Type B pancreatic cell (in vitro differentiated cells): Measurements from ENCODE around the gene MAPRE2. TPM values are rescaled to one million over a fixed set of nuclear protein-coding genes. Genes with fewer than 3 reads are reported as not detected.

Experiments used
- DNase-seq: peaks from one replicate; pipeline ENCODE4 v3.0.0; 2021; ENCODE audit warnings: mixed read lengths; ENCODE audit not compliant: unreplicated experiment; ENCODE audit errors: extremely low spot score
- H3K27ac Mint-ChIP-seq: 2 replicates; pipeline ENCODE4 v1.8.0; 2021; ENCODE audit warnings: mild to moderate bottlenecking, mixed read lengths
- H3K27me3 Mint-ChIP-seq: 2 replicates; pipeline ENCODE4 v1.8.0; 2021; ENCODE audit warnings: mixed read lengths
- H3K36me3 Mint-ChIP-seq: 2 replicates; pipeline ENCODE4 v1.8.0; 2021; ENCODE audit warnings: mixed read lengths
- H3K4me1 Mint-ChIP-seq: one replicate; pipeline ENCODE4 v1.8.0; 2021; ENCODE audit warnings: mixed read lengths; ENCODE audit not compliant: unreplicated experiment
- H3K4me3 Mint-ChIP-seq: 2 replicates; pipeline ENCODE4 v1.8.0; 2021; ENCODE audit warnings: mild to moderate bottlenecking, mixed read lengths
- H3K9me3 Mint-ChIP-seq: 2 replicates; pipeline ENCODE4 v1.8.0; 2021; ENCODE audit warnings: mixed read lengths
- total RNA-seq: library from RNA; stranded (reverse); gene quantifications from 2 replicates; pipeline ENCODE4 v1.2.1, GENCODE V29; 2021; ENCODE audit warnings: low replicate concordance
- TF ChIP-seq, protein P1 (sequence below): fragments of 200-600 bp; sonication (generic); conservative IDR thresholded peaks from 2 replicates; pipeline ENCODE4 v1.5.0; 2021; ENCODE audit warnings: antibody characterized with exemption, mild to moderate bottlenecking

The MAPRE2 gene
- total RNA-seq, 1 donor from 2014 or later = 28.0 TPM

GRCh38 chr18:35026407-35027061, 14.7 kb upstream of the MAPRE2 start:
- TF ChIP-seq, protein P1, sequence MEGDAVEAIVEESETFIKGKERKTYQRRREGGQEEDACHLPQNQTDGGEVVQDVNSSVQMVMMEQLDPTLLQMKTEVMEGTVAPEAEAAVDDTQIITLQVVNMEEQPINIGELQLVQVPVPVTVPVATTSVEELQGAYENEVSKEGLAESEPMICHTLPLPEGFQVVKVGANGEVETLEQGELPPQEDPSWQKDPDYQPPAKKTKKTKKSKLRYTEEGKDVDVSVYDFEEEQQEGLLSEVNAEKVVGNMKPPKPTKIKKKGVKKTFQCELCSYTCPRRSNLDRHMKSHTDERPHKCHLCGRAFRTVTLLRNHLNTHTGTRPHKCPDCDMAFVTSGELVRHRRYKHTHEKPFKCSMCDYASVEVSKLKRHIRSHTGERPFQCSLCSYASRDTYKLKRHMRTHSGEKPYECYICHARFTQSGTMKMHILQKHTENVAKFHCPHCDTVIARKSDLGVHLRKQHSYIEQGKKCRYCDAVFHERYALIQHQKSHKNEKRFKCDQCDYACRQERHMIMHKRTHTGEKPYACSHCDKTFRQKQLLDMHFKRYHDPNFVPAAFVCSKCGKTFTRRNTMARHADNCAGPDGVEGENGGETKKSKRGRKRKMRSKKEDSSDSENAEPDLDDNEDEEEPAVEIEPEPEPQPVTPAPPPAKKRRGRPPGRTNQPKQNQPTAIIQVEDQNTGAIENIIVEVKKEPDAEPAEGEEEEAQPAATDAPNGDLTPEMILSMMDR = no peak
- Mint-ChIP-seq H3K4me1 (no peaks in the 10 kb centered on the region), H3K36me3 (no peaks in the 10 kb centered on the region), H3K4me3 (no peak overlapping the region), H3K27ac (no peak overlapping the region), H3K9me3 (no peaks in the 10 kb centered on the region), H3K27me3 (no peaks in the 10 kb centered on the region)
- no peak for DNase-seq

GRCh38 chr18:35027206-35027605, 14.0 kb upstream of the MAPRE2 start:
- no peaks in the 10 kb centered on the region for H3K4me1 Mint-ChIP-seq
- TF ChIP-seq, protein P1 = no peak
- no peaks in the 10 kb centered on the region for H3K27me3 Mint-ChIP-seq
- no peaks in the 10 kb centered on the region for H3K9me3 Mint-ChIP-seq
- no peak overlapping the region for H3K27ac Mint-ChIP-seq
- H3K4me3 Mint-ChIP-seq = no peak overlapping the region
- no peaks in the 10 kb centered on the region for H3K36me3 Mint-ChIP-seq
- DNase-seq = no peak

DNA sequence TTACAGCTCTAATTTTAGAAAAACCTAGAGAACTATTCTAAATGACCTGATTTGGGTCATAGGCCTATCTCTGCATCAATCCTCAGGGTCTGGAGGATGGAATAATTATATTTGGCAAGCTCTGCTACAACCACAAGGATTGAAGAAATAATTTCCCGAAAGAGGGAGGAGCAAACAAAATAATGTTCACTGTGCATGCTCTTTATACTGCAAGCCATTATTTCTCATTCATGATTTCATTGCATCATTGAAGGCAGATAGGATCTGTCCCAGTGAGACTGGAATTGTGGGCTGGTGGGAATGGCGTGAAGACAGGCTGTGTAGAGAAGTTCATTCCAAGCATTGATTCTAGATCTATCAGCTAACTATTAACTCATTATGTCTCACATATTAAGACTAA, 12.7 kb upstream of the MAPRE2 start:
- H3K4me1 Mint-ChIP-seq = no peaks in the 10 kb centered on the region
- TF ChIP-seq, protein P1 = no peak
- no peak overlapping the region for H3K4me3 Mint-ChIP-seq
- no peak for DNase-seq
- H3K27me3 Mint-ChIP-seq = no peaks in the 10 kb centered on the region
- H3K27ac Mint-ChIP-seq = no peak overlapping the region
- H3K9me3 Mint-ChIP-seq = no peaks in the 10 kb centered on the region
- no peaks in the 10 kb centered on the region for H3K36me3 Mint-ChIP-seq

DNA sequence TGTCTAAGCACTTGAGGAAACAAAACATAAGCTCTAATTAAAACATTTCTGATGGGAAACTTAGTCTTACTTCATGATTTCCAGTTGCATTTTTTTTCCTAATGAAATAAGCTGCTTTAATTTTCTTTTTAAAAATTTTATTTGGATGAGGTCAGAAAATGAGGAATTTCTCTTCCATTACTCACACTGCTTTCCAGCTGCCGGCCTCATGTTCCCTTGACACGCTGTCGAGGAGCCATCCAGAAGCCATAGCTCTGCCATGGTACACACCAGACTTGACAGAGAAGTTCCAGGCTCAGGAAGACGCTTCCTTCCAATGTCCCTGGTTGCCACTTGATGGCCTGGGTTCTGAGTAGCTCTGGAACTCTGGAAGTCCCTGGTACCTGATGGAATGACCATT, 12.1 kb upstream of the MAPRE2 start:
- Mint-ChIP-seq H3K9me3 (no peaks in the 10 kb centered on the region), H3K4me3 (no peak overlapping the region), H3K4me1 (no peaks in the 10 kb centered on the region), H3K27ac (no peak overlapping the region), H3K36me3 (no peaks in the 10 kb centered on the region), H3K27me3 (no peaks in the 10 kb centered on the region)
- DNase-seq = no peak
- TF ChIP-seq, protein P1 = no peak

DNA sequence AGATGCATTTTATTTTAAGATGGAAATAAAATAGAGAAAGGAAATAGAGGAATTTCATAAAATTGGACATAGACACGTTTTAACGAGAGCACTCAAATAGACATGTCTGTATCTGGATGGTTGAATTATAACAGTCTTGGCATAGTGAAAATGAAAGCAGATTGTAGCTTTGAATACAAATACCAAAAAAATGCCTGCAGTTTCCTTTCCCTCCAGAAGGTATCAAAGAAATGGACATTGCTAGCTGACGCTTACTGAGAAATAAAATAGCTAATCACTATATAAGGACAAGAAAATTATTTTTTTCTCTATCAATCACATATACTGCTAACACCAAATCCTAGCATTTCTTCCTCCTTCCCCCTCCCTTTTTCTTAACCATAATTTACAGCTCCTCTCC, 11.4 kb upstream of the MAPRE2 start:
- H3K27me3 Mint-ChIP-seq = no peaks in the 10 kb centered on the region
- no peak for DNase-seq
- no peak overlapping the region for H3K4me3 Mint-ChIP-seq
- H3K36me3 Mint-ChIP-seq = no peaks in the 10 kb centered on the region
- TF ChIP-seq, protein P1 = peak; percentile 19
- no peaks in the 10 kb centered on the region for H3K4me1 Mint-ChIP-seq
- H3K9me3 Mint-ChIP-seq = no peaks in the 10 kb centered on the region
- no peak overlapping the region for H3K27ac Mint-ChIP-seq
